Ovary (tissue), 3 donors: Measurements from ENCODE around the gene XIRP2.

Experiments
- CTCF ChIP-seq, 3 donors: fragments of 450-650 bp in 2 of 3; fragments of 200-600 bp in 1 of 3; IDR thresholded peaks; one replicate each; pipeline versions ENCODE4 v1.5.1 to v1.8.0; 2016 to 2022; ENCODE audit warnings: antibody characterized with exemption in 3 of 3, mild to moderate bottlenecking in 1 of 3
- EP300 ChIP-seq: sonication (generic); formaldehyde crosslinking; IDR thresholded peaks from one replicate; pipeline ENCODE4 v1.6.1; 2017; ENCODE audit warnings: antibody characterized with exemption
- POLR2A ChIP-seq: fragments of 450-650 bp; IDR thresholded peaks from one replicate; pipeline ENCODE4 v1.6.1; 2017; ENCODE audit warnings: antibody characterized with exemption, mild to moderate bottlenecking, moderate library complexity
- donor health status: DM: no; HTN: no; CAD: no.

DNA sequence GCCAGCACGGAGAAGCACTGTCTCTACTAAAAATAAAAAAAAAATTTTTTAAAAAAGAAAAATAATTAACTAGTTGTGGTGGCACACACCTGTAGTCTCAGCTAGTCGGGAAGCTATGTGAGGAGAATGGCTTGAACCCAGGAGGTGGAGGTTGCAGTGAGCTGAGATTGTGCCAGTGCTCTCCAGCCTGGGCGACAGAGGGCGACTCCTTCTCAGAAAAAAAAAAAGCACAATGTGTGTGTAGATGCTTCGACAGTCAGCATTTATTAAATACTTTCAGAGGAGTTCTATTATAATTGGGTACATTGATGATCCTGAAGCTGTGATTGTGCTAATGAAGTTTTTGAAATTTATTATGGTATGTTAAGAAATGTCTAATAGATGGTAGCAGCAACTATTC lies 46.5 kb downstream of the XIRP2 start:
- TF ChIP-seq POLR2A (no peak), CTCF (IDR thresholded peaks at IDR 0.05) (no peak), EP300 (no peak)
